Lower leg skin (tissue), 3 donors: ENCODE data around the gene LMBR1.

Experiments
- POLR2A ChIP-seq, 2 donors: fragments of 450-650 bp; IDR thresholded peaks; one replicate each; pipeline ENCODE4 v1.6.1; 2016 to 2017; ENCODE audit warnings: antibody characterized with exemption in 2 of 2, mild to moderate bottlenecking in 1 of 2, moderate library complexity in 1 of 2
- TF ChIP-seq, protein P1 (sequence below), 3 donors: fragments of 450-650 bp; IDR thresholded peaks; one replicate each; pipeline ENCODE4 v1.5.1; 2016; ENCODE audit warnings: antibody characterized with exemption in 3 of 3, mild to moderate bottlenecking in 3 of 3, moderate library complexity in 2 of 3

DNA sequence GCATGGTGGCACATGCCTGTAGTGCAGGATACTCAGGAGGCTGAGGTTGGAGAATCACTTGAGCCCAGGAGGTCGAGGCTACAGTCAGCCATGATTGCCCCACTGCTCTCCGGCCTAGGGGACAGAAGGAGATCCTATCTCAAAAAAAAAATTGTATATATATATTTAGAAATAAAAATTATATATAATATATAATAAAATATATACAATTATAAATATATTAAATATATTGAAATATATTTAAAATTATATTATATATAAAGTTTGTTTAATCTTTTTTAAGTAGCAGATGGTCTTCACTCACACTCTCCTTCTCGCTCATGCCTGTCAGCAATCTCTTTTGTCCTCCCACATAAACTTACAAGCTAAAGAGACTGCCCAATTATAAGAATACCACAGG, 58.5 kb downstream of the LMBR1 start:
- TF ChIP-seq POLR2A (IDR thresholded peaks at IDR 0.05): no peak
- TF ChIP-seq, protein P1, sequence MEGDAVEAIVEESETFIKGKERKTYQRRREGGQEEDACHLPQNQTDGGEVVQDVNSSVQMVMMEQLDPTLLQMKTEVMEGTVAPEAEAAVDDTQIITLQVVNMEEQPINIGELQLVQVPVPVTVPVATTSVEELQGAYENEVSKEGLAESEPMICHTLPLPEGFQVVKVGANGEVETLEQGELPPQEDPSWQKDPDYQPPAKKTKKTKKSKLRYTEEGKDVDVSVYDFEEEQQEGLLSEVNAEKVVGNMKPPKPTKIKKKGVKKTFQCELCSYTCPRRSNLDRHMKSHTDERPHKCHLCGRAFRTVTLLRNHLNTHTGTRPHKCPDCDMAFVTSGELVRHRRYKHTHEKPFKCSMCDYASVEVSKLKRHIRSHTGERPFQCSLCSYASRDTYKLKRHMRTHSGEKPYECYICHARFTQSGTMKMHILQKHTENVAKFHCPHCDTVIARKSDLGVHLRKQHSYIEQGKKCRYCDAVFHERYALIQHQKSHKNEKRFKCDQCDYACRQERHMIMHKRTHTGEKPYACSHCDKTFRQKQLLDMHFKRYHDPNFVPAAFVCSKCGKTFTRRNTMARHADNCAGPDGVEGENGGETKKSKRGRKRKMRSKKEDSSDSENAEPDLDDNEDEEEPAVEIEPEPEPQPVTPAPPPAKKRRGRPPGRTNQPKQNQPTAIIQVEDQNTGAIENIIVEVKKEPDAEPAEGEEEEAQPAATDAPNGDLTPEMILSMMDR (IDR thresholded peaks at IDR 0.05): no peak
